Mammary epithelial cell (primary cell): ENCODE measurements around the gene TRIM61.

Experiments
- EZH2 ChIP-seq: IDR thresholded peaks from 2 replicates; pipeline ENCODE4 v1.6.1; 2012; ENCODE audit warnings: low read length, inconsistent platforms, borderline replicate concordance
- TF ChIP-seq, protein P1 (sequence below), 2 donors: IDR thresholded peaks in 1 of 2; conservative IDR thresholded peaks in 1 of 2; 2 replicates each; pipeline ENCODE4 v1.5.1; 2011 to 2012; ENCODE audit warnings: inconsistent platforms in 2 of 2, low read length in 2 of 2, mild to moderate bottlenecking in 2 of 2, control low read depth in 1 of 2, low read depth in 1 of 2; ENCODE audit not compliant: insufficient read depth in 1 of 2; ENCODE audit errors: extremely low read depth in 1 of 2

DNA sequence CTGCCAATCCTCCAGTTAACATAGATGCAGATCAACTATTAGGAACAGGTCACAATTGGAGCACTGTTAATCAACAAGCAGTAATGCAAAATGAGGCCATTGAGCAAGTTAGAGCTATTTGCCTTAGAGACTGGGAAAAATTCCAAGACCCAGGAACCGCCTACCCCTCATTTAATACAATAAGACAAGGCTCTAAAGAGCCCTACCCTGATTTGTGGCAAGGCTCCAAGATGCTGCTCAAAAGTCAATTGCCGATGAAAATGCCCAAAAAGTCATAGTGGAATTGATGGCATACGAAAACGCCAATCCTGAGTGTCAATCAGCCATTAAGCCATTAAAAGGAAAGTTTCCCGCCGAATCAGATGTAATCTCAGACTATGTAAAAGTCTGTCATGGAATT is 20.5 kb upstream of the TRIM61 start:
- TF ChIP-seq EZH2: no peak
- TF ChIP-seq, protein P1, sequence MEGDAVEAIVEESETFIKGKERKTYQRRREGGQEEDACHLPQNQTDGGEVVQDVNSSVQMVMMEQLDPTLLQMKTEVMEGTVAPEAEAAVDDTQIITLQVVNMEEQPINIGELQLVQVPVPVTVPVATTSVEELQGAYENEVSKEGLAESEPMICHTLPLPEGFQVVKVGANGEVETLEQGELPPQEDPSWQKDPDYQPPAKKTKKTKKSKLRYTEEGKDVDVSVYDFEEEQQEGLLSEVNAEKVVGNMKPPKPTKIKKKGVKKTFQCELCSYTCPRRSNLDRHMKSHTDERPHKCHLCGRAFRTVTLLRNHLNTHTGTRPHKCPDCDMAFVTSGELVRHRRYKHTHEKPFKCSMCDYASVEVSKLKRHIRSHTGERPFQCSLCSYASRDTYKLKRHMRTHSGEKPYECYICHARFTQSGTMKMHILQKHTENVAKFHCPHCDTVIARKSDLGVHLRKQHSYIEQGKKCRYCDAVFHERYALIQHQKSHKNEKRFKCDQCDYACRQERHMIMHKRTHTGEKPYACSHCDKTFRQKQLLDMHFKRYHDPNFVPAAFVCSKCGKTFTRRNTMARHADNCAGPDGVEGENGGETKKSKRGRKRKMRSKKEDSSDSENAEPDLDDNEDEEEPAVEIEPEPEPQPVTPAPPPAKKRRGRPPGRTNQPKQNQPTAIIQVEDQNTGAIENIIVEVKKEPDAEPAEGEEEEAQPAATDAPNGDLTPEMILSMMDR (conservative IDR thresholded peaks at IDR 0.05 in 1 of 2, IDR thresholded peaks at IDR 0.05 in 1 of 2; ENCODE audit: extremely low read depth in 1 of 2, insufficient read depth in 1 of 2, low read depth in 1 of 2, low read length in 2 of 2): no peak
